ENCODE measurements around the gene TMEM242. TPM values are rescaled to one million over a fixed set of nuclear protein-coding genes. Genes with fewer than 3 reads are reported as not detected.

Gene TMEM242
- total and polyA plus RNA-seq, 2 of the 13 experiments (the other 11 are each of a cell fraction or from before 2014, with no cell fraction given), result 5.6 to 11.1 TPM

GRCh38 chr6:157274471-157275226, 48.7 kb downstream of the TMEM242 start (continued):
- no peak for TF ChIP-seq ZNF549 (CRISPR knock-in tag; IDR thresholded peaks at IDR 0.05)
- peak; percentile 56; the same call in 1 of the 2 replicates for TF ChIP-seq ZNF574 (CRISPR knock-in tag; IDR thresholded peaks at IDR 0.05)
- TF ChIP-seq REL (CRISPR knock-in tag; conservative IDR thresholded peaks at IDR 0.05), result 0 out of 2 replicates have a peak, but pooled peaks have one; percentile 47
- no peak for TF ChIP-seq SATB2 (CRISPR knock-in tag; IDR thresholded peaks at IDR 0.05)
- no peak for TF ChIP-seq ZNF670 (CRISPR knock-in tag; IDR thresholded peaks at IDR 0.05; ENCODE audit: borderline replicate concordance)
- peak; percentile 82 for TF ChIP-seq CCDC6 (CRISPR knock-in tag; IDR thresholded peaks at IDR 0.05)
- TF ChIP-seq ZNF580 (CRISPR knock-in tag; IDR thresholded peaks at IDR 0.05; ENCODE audit: borderline replicate concordance, low read depth), result no peak
- no peak; the same call in 1 of the 2 replicates for TF ChIP-seq AKNA (CRISPR knock-in tag; IDR thresholded peaks at IDR 0.05; ENCODE audit: borderline replicate concordance)
- peak; percentile 73 for TF ChIP-seq YY1 (IDR thresholded peaks at IDR 0.05; ENCODE audit: insufficient read depth, insufficient replicate concordance, low read depth, low read length)
- TF ChIP-seq AKAP8 (CRISPR knock-in tag; IDR thresholded peaks at IDR 0.05), result peak; percentile 67; the same call in 1 of the 2 replicates
- TF ChIP-seq ZKSCAN5 (CRISPR knock-in tag; IDR thresholded peaks at IDR 0.05), result no peak
- TF ChIP-seq ZNF577 (CRISPR knock-in tag; IDR thresholded peaks at IDR 0.05; ENCODE audit: borderline replicate concordance, low read depth), result no peak
- no peak for TF ChIP-seq REXO4 (CRISPR knock-in tag; IDR thresholded peaks at IDR 0.05; ENCODE audit: borderline replicate concordance)
- TF ChIP-seq GABPB1 (CRISPR knock-in tag; IDR thresholded peaks at IDR 0.05), result peak; percentile 74; the same call in 1 of the 2 replicates
- no peak for TF ChIP-seq CREM (IDR thresholded peaks at IDR 0.05)
- TF ChIP-seq CREM (CRISPR knock-in tag; IDR thresholded peaks at IDR 0.05), result no peak
- TF ChIP-seq ZMAT5 (CRISPR knock-in tag; IDR thresholded peaks at IDR 0.05; ENCODE audit: borderline replicate concordance, low read depth), result no peak
- TF ChIP-seq MBNL3 (CRISPR knock-in tag; conservative IDR thresholded peaks at IDR 0.05), result no peak
- no peak for TF ChIP-seq SNRNP70 (IDR thresholded peaks at IDR 0.05; ENCODE audit: low read depth, low read length)
- no peak for TF ChIP-seq ZNF282 (IDR thresholded peaks at IDR 0.05; ENCODE audit: partially characterized antibody)
- TF ChIP-seq MXI1 (IDR thresholded peaks at IDR 0.05; ENCODE audit: borderline replicate concordance, low read depth, low read length), result 0 out of 3 replicates have a peak, but pooled peaks have one; percentile 34
